Measurements from ENCODE around the gene ELMO1.

DNA sequence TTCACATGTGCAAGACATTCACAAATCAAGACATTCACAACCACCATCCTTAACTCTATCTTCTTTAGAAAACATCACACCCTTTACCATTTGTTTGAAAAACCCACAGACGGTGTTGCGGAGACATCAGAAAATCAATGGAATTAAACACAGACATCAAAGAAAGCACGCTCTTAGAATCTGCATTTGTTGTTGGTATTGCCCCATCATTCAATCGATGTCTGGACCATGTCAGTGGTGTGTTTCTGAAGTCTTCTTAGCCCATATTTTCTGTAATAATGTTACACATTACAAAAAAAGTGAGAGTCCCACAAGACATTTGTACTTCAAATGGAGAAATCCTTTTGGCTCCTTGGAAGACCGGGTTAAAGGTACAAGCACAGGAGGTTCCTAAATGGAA, 550.5 kb downstream of the ELMO1 start:
- TF ChIP-seq, protein P1, sequence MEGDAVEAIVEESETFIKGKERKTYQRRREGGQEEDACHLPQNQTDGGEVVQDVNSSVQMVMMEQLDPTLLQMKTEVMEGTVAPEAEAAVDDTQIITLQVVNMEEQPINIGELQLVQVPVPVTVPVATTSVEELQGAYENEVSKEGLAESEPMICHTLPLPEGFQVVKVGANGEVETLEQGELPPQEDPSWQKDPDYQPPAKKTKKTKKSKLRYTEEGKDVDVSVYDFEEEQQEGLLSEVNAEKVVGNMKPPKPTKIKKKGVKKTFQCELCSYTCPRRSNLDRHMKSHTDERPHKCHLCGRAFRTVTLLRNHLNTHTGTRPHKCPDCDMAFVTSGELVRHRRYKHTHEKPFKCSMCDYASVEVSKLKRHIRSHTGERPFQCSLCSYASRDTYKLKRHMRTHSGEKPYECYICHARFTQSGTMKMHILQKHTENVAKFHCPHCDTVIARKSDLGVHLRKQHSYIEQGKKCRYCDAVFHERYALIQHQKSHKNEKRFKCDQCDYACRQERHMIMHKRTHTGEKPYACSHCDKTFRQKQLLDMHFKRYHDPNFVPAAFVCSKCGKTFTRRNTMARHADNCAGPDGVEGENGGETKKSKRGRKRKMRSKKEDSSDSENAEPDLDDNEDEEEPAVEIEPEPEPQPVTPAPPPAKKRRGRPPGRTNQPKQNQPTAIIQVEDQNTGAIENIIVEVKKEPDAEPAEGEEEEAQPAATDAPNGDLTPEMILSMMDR (IDR thresholded peaks at IDR 0.05): no peak
- TF ChIP-seq POLR2A (IDR thresholded peaks at IDR 0.05): no peak

Measured in lower leg skin (tissue), 3 donors.